NCI-H345 (cell line): Measurements from ENCODE around the gene RBBP4.
A peak's percentile ranks its signal among the peaks of the same experiment; 100 is the strongest.
"Not testable (repeated sequence)": the region's sequence is repeated elsewhere in the genome, so short reads cannot be mapped to it uniquely, and the experiment has no call there.

Experiments used
- DNase-seq: peaks from one replicate; lab custom pipeline; 2025; lab: John Stamatoyannopoulos, UW

Gene RBBP4

GRCh38 chr1:32650752-32651460, at the start of gene RBBP4:
RBBP4 (plus strand) TSS chr1:32651208; CDS start chr1:32651307, 99 bp downstream.
- DNase-seq, result peak; percentile 99

GRCh38 chr1:32605711-32606424, 45.1 kb upstream of the RBBP4 start:
- no peak for DNase-seq

GRCh38 chr1:32606565-32607371, 44.2 kb upstream of the RBBP4 start:
- no peak for DNase-seq

GRCh38 chr1:32609180-32609579, 41.8 kb upstream of the RBBP4 start:
- DNase-seq, result no peak

GRCh38 chr1:32611859-32612188, 39.2 kb upstream of the RBBP4 start:
- no peak for DNase-seq

GRCh38 chr1:32612189-32612881, 38.7 kb upstream of the RBBP4 start:
- DNase-seq, result peak; percentile 89

- DNase-seq, result no peak
Observed at GRCh38 chr1:32613472-32613871, 37.5 kb upstream of the RBBP4 start.

- DNase-seq, result no peak
Observed at GRCh38 chr1:32618673-32619221, 32.3 kb upstream of the RBBP4 start.

- DNase-seq, result no peak
Observed at GRCh38 chr1:32619701-32620485, 31.1 kb upstream of the RBBP4 start.

- no peak for DNase-seq
Observed at GRCh38 chr1:32622205-32622604, 28.8 kb upstream of the RBBP4 start.

- no peak for DNase-seq
Observed at GRCh38 chr1:32622806-32623681, 28.0 kb upstream of the RBBP4 start.

- DNase-seq, result no peak
Observed at GRCh38 chr1:32623775-32624174, 27.2 kb upstream of the RBBP4 start.

GRCh38 chr1:32626176-32626575, 24.8 kb upstream of the RBBP4 start:
- no peak for DNase-seq

GRCh38 chr1:32627596-32628162, 23.3 kb upstream of the RBBP4 start:
- DNase-seq, result no peak

- not testable (repeated sequence) for DNase-seq
Observed at GRCh38 chr1:32630173-32630572, 20.8 kb upstream of the RBBP4 start.

GRCh38 chr1:32632829-32633228, 18.2 kb upstream of the RBBP4 start:
- DNase-seq, result no peak

GRCh38 chr1:32635508-32636277, 15.3 kb upstream of the RBBP4 start:
- DNase-seq, result no peak

- DNase-seq, result no peak
Observed at GRCh38 chr1:32636914-32637645, 13.9 kb upstream of the RBBP4 start.
